ENCODE data around the gene IL22RA2.

IL22RA2 gene

DNA sequence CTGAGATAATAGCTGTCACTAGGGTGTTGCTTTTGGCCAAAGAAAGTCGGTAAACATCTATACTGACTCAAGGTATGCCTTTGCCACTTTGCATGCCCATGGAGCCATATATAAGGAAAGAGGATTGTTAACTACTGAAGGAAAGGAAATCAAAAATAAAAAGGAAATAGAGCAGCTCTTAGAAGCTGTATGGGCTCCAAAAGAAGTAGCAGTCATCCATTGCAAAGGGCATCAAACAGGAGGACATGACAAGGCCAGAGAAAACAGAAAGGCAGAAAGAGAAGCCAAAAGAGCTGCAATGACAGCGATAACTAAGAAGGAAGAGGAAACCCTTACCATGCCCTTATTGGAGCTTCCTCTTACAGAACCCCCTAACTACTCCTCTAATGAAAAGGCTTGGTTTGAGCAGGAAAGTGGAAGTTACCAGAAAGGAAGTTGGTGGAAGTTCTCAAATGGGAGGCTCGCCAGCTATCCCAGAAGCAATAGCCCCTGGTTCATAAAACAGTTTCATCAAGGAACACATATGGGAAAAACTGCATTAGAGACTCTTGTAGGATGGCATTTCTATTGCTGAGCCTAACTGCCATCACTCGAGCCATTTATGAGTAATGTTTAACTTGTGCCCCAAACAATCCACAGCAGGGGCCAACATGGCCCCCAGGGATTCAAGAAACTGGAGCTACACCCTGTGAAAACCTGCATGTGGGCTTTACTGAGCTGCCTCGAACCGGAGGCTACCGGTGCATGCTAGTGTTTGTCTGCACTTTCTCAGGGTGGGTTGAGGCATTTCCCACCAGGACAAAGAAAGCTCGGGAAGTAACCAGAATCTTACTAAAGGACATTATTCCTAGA lies 7.0 kb downstream of the IL22RA2 start:
- peak; percentile 58 for DNase-seq (ENCODE audit: low spot score)

DNA sequence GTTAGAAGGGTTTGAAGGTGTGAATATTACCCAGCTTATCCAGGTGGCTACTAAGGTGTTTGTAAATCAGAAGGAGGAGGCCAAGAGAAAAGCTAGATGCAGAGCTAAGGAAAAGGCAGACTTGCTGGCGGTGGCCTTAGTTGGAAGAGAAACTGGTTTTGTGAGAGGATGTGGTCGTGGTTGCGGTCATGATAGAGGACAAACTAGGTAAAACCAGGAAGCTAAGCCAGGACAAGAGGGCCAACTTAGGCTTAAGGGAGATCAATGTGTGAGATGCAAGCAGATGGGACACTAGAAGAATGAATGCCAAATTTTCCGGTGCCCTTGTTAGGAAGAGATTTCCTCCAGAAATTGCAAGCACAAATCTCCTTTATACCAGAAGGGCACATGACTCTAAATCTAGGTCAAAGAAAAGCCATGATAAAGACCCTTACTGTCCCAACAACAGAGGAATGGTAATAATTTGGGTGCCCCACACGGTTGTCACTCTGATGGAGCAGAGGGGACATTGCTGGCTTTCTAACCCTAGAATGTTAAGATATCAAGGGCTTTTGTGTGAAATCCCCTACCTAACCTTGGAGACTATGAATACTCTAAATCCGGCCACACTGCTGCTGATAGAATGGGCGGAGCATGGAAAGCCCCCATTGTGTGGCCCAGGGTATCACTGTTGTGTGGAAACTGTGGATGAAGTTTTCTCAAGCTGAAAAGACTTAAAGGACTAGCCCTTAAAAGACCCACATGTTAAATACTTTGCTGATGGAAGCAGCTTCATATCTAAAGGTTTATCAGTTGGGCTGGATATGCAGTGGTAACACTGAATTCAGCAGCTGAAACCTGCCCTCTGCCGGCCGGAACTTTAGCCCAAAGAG lies 7.8 kb downstream of the IL22RA2 start:
- no peak for DNase-seq (ENCODE audit: low spot score)

DNA sequence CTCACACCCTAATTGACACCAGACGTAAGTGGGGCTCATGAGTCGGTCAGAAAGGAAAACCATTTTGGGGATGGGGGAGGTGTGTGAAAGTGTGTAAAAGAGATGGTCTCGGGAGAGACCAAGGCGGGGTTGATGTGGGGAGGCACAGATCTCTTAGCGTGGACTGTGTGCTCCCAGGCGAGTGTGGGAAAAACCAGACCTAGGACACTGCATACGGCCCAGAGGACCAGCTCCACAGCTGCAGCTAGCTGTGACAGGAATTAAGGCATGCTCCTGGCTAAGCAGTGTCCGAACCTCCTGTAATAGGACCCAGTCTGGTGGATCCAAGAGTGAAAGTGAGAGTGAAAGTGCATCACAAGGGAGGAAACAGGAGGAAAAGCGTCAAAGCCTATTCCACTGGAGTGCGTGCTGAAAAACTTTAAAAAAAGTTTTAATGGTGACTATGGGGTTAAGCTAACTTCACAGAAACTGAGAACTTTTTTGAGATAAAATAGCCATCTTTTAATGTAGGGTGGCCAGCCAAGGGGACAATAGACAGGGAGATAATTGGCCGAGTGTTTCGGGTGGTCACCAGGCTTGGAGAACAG lies 9.6 kb downstream of the IL22RA2 start:
- DNase-seq (ENCODE audit: low spot score) = no peak

DNA sequence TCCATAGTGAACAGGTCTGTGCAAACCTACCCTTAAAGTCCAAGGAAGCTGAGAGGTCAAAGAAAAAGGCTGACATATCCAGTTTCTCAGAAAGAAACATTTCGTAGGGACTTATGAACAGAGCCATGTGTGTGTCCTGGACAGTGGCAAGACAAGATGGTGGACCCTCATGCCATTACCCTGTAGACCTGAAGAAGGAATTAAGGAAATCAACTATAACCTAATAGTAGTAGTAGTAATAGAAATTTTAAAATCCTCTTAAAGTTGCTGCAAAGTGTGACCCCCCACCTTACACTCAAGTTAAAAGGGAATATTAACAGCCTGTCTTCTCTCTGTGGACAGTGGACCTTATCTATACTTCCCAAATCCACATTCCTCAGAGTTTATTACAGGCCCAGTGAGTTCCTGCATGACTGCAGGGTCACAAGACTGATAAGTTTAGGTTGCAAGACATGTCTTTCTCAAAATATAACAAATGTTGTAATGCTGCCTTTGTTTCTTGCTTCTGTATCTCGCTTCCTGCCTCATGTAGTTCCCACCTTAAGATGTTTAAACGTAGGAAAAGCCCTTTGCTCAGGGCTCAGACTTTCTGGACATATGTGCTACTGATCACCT lies 10.6 kb downstream of the IL22RA2 start:
- DNase-seq (ENCODE audit: low spot score) = no peak

DNA sequence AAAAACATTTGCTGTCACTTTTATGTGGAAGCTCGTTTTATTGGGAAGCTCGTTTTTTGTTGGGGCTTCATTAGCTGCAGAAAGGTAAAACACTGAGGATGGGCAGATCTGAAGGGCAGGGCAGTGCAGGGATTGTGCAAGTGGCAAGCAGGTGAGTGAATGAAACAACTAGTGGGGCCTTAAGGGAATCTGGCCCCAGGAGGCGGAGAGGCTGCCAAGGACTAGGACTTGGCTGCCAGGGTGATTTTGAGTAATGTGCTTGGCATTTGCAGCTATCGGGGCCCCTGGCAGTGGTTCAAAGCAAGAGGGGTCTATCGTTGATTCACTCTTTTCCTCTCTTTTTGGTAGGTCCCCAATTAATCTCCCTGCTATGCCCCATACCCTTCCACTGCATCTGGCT lies 11.5 kb downstream of the IL22RA2 start:
- no peak for DNase-seq (ENCODE audit: low spot score)

DNA sequence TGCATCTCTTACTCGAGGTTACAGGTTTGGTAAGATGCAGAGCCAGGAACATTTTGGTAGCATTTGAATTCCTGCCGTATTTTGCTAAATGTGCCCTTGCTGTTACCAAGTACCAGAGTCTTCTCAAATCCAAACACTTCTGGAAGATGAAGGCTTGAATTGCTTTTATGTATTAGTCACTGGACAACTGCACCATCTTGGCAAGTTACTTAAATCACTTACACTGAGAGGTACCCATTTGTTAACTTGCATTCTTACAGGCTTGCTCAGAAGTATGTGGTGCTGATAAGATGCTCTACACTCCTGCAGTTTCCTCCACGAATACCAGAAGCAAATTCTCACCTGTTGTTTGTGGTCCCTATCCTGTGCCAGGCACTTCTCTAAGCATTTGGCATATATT lies 12.7 kb downstream of the IL22RA2 start:
- DNase-seq (ENCODE audit: low spot score) = no peak

DNA sequence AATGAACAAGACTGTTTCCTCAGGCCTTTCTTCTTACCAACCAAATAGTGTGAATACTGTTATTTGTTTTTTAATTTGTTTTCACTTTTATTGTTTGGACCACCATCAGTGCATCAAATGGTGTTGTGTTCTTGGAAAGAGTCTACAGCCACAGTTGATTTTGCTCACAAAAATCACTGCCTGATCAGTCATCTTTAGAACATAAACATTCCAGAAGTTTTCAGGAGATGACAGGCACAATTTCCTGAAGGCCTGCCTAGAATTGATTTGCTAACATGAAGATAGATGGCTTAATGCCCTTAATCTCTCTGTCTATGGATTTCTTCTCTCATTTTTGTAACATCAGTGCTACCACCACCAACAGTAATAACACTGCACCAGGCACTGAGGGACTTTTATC lies 13.5 kb downstream of the IL22RA2 start:
- no peak for DNase-seq (ENCODE audit: low spot score)

DNA sequence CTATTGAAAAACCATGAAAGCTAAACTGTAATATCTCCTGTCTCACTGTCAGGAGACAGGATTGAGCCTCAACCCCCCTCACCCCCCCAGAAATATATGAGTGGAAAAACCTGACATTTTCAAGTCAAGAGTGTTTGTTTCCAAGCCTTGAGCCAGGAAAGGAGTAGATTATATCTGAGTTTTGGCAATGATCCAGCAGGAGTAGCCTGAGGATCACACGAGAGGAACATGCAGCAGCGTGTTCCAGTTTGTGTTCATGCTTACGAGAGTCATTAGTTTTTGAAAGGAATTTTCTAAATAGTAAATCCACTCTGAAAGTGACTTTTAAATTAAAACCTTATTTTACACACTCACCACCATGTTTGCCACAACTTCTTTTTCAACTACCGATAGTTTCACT lies 15.8 kb downstream of the IL22RA2 start:
- DNase-seq (ENCODE audit: low spot score) = no peak

DNA sequence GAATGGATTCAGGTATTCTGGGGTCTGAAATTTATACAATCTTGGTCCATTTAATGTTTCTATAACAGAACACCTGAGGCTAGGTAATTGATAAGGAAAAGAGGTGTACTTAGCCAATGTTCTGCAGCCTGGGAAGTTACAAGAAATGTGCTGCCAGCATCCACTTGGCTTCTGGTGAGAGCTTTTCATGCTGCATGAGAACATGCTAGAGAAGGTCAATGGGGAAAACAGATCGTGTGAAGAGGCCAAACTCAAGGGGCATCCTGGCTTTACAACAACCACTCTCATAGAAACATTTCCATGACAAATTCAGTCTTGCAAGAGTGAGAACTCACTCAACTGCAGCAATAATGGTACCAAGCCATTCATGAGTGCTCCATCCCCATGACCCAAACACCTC lies 16.8 kb downstream of the IL22RA2 start:
- DNase-seq (ENCODE audit: low spot score) = no peak

DNA sequence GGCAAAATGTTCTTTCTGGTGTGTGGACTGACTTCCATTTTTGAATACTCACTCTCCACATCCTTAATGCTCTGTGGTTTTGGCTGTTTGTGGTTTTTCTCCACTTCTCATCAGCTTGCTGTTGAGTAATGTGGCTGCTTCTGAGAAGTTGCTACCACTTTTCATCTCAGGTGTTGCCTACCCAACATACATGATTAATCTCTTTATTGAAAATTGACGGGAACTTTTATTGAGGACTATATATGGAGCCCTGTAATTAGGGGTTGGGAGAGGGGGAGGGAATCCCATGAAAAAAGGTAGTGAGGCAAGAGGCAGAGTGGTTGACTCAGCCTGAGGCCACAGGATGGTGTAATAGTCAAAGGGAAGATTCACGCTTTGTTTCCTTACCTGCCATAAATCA lies 17.6 kb downstream of the IL22RA2 start:
- peak; percentile 26 for DNase-seq (ENCODE audit: low spot score)

DNA sequence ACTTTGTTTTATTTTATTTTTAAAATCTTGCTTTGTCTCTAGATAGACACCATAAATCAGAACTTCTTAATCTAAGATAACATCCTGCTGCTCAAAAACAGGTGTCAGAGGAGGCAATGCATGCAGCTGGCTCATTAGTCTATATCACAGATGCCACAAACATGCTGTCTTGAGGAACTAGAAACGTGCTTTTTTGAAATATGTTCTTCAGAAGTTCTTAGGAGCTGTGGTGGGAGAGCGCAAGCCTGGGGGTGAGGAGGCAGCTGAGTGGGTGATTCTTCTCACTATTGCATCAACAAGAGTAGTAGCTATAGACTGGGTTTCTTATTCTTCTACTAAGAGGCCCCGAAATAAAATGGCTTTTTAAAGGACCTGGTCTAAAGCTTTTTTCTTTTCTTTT lies 23.4 kb downstream of the IL22RA2 start:
- DNase-seq (ENCODE audit: low spot score) = no peak

DNA sequence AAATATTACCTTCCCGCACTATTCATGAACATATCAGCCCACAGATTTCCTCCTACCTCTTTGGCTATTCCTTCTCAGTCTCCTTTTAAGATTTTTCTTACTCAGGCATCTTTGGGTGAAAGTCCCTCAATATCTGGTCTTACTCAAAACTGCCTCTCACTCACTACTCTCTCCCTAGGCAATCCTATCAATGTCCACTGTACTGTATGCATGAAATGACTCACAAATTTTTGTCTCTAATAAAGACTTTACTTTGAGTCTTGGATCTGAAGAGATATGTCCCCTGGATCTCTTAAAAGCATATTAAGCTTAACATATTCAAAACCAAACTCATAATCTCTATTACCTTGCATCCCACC lies 24.4 kb downstream of the IL22RA2 start:
- no peak for DNase-seq (ENCODE audit: low spot score)

DNA sequence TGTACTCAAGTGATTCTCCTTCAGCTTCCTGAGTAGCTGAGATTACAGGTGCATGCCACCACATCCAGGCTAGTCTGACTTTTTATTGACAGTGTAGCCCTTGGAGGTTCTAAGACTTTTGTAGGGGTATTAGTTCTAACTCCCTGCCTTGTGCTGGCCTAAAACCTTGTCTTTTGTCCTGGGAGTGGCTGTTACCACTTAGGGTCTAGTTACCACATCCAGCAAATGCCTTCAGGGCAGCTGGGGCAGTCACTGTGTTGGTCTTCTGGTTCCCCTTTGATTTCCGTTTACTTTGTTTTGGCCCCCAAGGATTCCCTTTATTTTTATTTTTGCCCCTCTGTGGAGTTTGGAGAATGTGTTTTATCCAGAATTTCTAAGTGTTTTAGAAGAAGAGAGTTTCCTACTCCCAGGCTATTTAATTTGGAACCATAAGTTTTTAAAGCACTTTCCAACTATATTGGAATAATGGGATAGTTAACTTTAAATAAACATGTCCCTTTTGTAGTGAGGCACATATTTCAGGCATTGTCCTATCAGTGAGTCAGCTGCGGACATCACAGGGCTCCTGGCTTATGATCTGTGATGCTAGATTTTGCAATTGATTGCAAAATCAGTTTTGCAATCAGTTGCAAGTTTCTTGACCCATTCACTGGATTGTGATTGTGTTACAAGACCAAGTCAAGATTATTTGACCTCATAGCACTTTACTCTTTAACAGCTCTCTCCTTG lies 25.0 kb downstream of the IL22RA2 start:
- DNase-seq (ENCODE audit: low spot score) = no peak

DNA sequence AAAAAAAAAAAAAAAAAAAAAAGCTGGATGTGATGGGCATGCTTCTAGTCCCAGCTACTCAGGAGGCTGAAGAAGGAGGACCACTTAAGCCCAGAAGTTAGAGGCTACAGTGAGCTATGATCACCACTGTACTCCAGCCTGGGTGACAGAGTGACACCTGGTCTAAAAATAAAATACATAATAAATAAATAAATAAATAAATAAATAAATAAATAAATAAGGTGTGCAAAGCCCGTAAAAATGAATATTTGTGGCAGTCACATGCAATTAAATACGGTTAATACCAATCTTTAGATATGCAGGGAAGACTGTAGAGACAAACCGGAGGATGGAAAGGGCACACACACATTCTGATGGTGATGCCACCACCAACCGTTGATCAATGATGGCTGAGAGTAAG lies 26.2 kb downstream of the IL22RA2 start:
- no peak for DNase-seq (ENCODE audit: low spot score)

DNA sequence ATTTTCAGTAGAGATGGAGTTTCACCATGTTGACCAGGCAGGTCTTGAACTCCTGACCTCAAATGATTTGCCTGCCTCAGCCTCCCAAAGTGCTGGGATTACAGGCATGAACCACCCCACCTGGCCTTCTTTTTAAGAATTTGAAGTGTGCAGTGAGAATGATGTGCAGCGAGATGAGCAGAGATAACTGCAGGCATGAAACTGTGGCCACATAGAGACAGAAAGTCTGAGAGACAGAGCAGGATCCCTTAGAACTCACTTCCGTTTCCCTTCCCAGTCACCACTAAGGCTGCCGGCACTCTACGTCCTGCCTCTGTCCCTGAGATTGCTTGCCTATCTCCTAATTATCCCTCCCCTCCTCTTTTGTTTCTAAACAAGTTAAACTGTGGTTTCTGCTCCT lies 27.2 kb downstream of the IL22RA2 start:
- DNase-seq (ENCODE audit: low spot score) = no peak

DNA sequence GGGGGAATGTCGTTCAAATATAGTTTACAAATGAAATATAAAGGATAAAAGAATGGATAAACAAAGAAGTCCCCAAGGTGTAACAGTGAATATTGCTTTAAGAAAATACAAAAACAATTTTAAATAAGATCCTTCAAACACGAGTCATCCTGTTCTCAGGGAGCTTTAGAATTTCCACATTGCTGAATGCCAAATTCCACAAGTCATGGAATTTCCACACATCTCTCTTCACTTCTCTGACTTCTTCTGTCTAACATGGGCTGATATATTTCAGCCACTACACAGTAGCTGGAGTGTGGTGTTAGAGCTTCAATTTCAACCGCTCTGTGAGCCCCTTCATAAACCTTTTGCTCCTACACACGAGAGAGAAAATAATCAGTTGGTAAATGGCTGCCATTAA lies 28.0 kb downstream of the IL22RA2 start:
- DNase-seq (ENCODE audit: low spot score) = no peak

DNA sequence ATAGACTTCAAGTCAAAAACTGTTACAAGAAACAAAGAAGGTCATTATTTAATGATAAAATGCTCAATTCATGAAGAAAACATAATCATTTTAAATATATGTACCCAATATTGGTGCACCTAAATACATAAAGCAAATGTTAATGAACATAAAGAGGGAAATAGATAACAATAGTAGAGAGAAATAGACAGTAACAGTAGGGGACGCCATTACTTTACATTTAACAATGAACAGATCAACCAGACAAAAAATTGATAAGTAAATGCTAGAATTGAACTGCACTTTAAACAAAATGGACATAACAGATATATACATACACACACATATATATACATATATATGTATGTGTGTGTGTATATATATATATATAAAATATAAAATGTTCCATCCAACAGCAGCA lies 37.4 kb downstream of the IL22RA2 start:
- no peak for DNase-seq (ENCODE audit: low spot score)

DNA sequence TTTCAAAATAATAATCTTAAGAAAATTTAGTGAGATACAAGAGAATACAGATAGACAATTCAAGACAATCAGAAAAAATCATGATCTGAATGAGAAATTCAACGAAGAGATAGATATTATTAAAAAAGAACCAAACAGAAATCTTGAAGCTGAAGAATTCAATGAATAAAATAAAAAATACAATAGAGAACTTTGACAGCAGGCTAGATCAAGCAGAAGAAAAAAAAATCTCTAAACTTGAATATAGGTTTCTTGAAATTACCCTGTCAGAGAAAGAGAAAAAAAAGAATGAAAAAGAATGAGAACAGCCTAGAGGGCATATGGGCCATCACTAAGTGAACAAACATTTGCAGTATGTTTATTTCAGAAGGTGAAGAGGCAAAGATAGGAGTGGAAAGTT lies 39.0 kb downstream of the IL22RA2 start:
- no peak for DNase-seq (ENCODE audit: low spot score)

DNA sequence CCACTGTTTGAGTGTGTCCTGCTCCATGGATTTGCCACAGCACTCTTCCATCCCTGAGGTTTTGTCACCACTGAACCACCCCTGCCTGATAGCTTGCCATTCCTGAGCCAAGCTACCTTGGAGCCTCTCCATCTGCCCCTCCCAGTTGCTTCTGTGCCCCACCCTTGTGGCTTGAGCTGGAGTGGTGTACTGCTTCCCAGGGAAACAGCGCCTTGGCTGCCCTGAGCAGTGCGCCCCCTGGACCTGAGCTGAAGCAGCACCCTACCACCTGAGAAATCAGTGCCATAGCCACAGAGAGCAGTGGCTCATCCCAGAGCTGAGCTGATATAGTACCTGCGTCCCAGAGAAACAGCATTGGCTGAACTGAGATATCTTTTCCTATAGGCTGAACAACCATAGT lies 40.3 kb downstream of the IL22RA2 start:
- no peak for DNase-seq (ENCODE audit: low spot score)

DNA sequence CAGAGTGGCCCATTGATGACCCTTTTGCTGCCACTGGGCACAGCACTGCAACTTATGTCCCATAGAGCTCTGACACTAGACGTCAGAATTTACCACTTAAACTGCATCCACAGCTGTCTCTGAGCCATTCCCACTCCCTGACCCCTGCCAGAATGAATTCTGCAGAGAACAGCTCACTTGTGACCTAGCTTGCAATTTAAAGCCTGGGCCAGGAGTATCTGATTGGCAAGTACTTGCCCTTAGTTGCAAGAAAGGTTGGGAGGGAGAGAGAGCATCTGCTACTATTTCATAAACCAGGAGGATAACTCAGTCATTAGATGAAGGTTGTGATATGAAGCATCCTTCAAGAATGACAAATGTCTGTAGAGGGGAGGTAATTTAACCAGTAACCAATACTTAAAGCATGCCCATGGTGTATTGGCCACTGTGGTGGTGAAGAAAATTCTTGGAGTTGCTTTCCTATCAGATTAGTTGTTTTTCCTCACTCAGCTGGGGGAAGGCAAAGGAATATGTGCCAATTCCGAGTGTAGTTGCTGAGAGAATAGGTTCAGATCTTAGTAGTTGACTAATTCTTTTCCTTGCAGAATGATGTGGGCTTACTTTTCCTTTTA lies 46.5 kb downstream of the IL22RA2 start:
- no peak for DNase-seq (ENCODE audit: low spot score)

DNA sequence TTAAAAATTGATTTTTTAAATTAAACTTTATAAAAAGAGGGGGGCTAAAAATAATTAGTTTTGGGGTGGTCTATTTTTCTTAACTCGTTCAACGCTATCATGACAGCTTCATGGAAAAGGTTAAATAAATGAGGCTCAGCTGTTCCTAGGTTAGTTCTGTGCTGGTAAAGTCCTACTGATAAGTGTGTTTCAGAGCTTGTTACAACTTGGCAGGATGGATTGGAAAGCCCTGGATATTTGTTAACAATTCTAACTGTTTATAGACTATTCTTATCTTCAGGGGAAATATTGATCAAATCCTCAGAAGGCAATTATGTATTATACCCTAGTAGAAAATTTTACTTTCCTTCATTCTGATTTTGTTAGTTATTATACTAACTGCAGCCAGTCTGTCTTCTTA lies 50.4 kb downstream of the IL22RA2 start:
- DNase-seq (ENCODE audit: low spot score) = no peak
